ENCODE data around the gene C2orf74. TPM values are rescaled to one million over a fixed set of nuclear protein-coding genes. Genes with fewer than 3 reads are reported as not detected.
A peak's percentile ranks its signal among the peaks of the same experiment; 100 is the strongest.

Gene C2orf74
- polyA plus RNA-seq, 1 donor (not counting 4 experiments of a cell fraction or from before 2014, with no cell fraction given) = 24.3 TPM

DNA sequence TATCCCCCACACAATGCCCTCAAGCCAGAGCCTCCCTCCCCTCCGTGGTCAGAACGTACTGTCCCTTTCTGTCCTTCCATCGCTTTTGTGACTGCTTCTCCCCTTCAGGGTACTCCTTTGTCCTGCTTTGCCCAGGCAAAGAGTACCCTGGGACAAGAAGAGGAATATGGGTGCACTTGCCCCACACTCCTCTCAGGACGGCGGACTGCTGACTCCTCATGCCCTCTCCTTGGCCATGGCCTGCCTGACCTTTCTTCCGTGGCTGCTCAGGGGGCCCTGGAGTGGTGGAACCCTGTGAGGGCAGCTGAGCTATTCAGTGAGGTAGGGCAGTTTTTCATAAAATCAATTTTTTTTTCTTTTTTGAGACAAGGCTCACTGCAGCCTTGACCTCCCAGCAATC lies 18.7 kb downstream of the C2orf74 start:
- peak overlapping the region; percentile 63 for H3K27ac ChIP-seq (ENCODE audit: control insufficient read depth, insufficient read depth, low read length)
- H3K4me1 ChIP-seq (ENCODE audit: control insufficient read depth, extremely low read depth, insufficient read depth, low read length) = peaks cover 37% of the 10 kb centered on the region
- no peaks in the 10 kb centered on the region for H3K9me1 ChIP-seq (ENCODE audit: control insufficient read depth, extremely low read depth, insufficient read depth, low read length)
- peaks cover 8% of the 10 kb centered on the region for H3K79me2 ChIP-seq (ENCODE audit: control insufficient read depth, insufficient read depth, low read length)
- TF ChIP-seq EZH2 (IDR thresholded peaks at IDR 0.05; ENCODE audit: low read length) = no peak
- no peak for TF ChIP-seq CTCF (optimal IDR thresholded peaks at IDR 0.05 in 1 of 3, IDR thresholded peaks at IDR 0.05 in 1 of 3, conservative IDR thresholded peaks at IDR 0.05 in 1 of 3; ENCODE audit: extremely low read depth in 1 of 3, insufficient read depth in 2 of 3, low read length in 3 of 3)
- peaks cover 17 to 44% of the 10 kb centered on the region in 2 experiments for H3K36me3 ChIP-seq (ENCODE audit: control insufficient read depth in 2 of 2, extremely low read depth in 1 of 2, insufficient read depth in 2 of 2, low read length in 2 of 2)
- H3K9ac ChIP-seq (ENCODE audit: control insufficient read depth, extremely low read depth, insufficient read depth, low read length) = no peak overlapping the region
- FAIRE-seq = no peak
- peak overlapping the region; percentile 88 for H3K4me2 ChIP-seq (ENCODE audit: control insufficient read depth, extremely low read depth, insufficient read depth, low read depth, low read length)
- H3K9me3 ChIP-seq (ENCODE audit: control insufficient read depth, low read depth, low read length) = no peaks in the 10 kb centered on the region
- no peaks in the 10 kb centered on the region for H4K20me1 ChIP-seq (ENCODE audit: control insufficient read depth, extremely low read depth, insufficient read depth, low read length)
- no peak for DNase-seq (ENCODE audit: low read depth, low spot score)
- no peaks in the 10 kb centered on the region for H3K27me3 ChIP-seq (ENCODE audit: control insufficient read depth, extremely low read depth, insufficient read depth, low read length)
- no peak overlapping the region for H3K4me3 ChIP-seq (ENCODE audit: control insufficient read depth in 2 of 3, extremely low read depth in 1 of 3, insufficient read depth in 2 of 3, low read depth in 1 of 3, low read length in 3 of 3)
- peak overlapping the region; percentile 69 for H2AFZ ChIP-seq (ENCODE audit: control insufficient read depth, low read length)
- dilution Hi-C loops (cut with MboI; ENCODE audit: extremely low pct_ligation_motif_present, low sequenced_read_pairs) = no loop called here

DNA sequence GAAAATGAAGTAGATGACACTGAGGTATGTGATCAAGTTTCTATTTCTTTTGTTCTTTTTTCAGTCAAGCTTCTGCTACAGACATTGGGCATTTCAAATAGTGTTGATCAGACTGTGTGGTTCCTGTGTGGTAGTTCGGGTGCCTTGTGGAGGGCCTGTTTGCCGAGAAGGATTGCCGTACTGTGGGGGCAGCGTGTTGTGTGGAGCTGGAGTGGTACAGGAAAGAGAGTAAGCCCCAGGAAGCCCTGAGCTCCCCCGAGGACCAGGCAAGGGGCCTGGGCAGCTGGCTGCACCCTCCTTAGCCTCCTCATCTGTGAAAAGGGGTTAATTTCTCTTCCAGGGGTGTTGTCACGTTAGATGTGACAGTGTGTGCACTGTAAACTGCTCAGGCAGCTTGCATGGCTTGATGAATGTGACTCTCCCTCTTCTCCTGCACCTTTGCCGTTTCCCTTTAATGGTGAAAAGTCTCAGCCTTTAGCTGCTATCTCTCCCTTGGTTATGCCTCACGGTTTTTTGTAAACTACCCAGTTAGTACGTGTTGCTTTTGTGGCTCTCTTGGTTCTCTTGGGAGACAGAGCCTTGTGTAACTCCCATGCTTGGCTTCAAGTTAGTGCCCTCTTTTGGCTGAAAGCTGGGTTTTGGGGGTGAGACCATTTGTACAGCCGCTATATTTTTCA lies 19.5 kb downstream of the C2orf74 start:
- Histone ChIP-seq H2AFZ (ENCODE audit: control insufficient read depth, low read length) (no peak overlapping the region), H3K27ac (ENCODE audit: control insufficient read depth, insufficient read depth, low read length) (no peak overlapping the region), H3K27me3 (ENCODE audit: control insufficient read depth, extremely low read depth, insufficient read depth, low read length) (no peaks in the 10 kb centered on the region), H3K4me2 (ENCODE audit: control insufficient read depth, extremely low read depth, insufficient read depth, low read depth, low read length) (no peak overlapping the region), H3K4me1 (ENCODE audit: control insufficient read depth, extremely low read depth, insufficient read depth, low read length) (peaks cover 34% of the 10 kb centered on the region), H3K79me2 (ENCODE audit: control insufficient read depth, insufficient read depth, low read length) (peaks cover 8% of the 10 kb centered on the region), H3K9me3 (ENCODE audit: control insufficient read depth, low read depth, low read length) (no peaks in the 10 kb centered on the region), H3K4me3 (ENCODE audit: control insufficient read depth in 2 of 3, extremely low read depth in 1 of 3, insufficient read depth in 2 of 3, low read depth in 1 of 3, low read length in 3 of 3) (no peak overlapping the region), H3K9ac (ENCODE audit: control insufficient read depth, extremely low read depth, insufficient read depth, low read length) (no peak overlapping the region), H4K20me1 (ENCODE audit: control insufficient read depth, extremely low read depth, insufficient read depth, low read length) (no peaks in the 10 kb centered on the region), H3K36me3 (ENCODE audit: control insufficient read depth in 2 of 2, extremely low read depth in 1 of 2, insufficient read depth in 2 of 2, low read length in 2 of 2) (peaks cover 18 to 47% of the 10 kb centered on the region in 2 experiments), H3K9me1 (ENCODE audit: control insufficient read depth, extremely low read depth, insufficient read depth, low read length) (no peaks in the 10 kb centered on the region)
- dilution Hi-C loops (cut with MboI; ENCODE audit: extremely low pct_ligation_motif_present, low sequenced_read_pairs) = no loop called here
- no peak for FAIRE-seq
- TF ChIP-seq EZH2 (IDR thresholded peaks at IDR 0.05; ENCODE audit: low read length) (no peak), CTCF (optimal IDR thresholded peaks at IDR 0.05 in 1 of 3, IDR thresholded peaks at IDR 0.05 in 1 of 3, conservative IDR thresholded peaks at IDR 0.05 in 1 of 3; ENCODE audit: extremely low read depth in 1 of 3, insufficient read depth in 2 of 3, low read length in 3 of 3) (no peak)
- no peak for DNase-seq (ENCODE audit: low read depth, low spot score)
